Activated T-cell treated with anti-CD3 and anti-CD28 coated beads, Interleukin-2, amount 50 U/mL, for 72 hours (primary cell): Measurements from ENCODE around the gene CAMK2B. TPM values are rescaled to one million over a fixed set of nuclear protein-coding genes. Genes with fewer than 3 reads are reported as not detected.

ENCODE experiments used
- ATAC-seq, 2 donors: fragments of 150-1000 bp; cut with Tn5 transposase; replicated peaks in 1 of 2; 2 replicates each; pipeline ENCODE4 v1.10.0; 2021; ENCODE audit warnings: moderate library complexity in 2 of 2, mild to moderate bottlenecking in 1 of 2
- DNase-seq, 2 donors: peaks; one replicate each; pipeline ENCODE4 v3.0.0; 2021 to 2022; ENCODE audit warnings: mixed read lengths in 1 of 2
- H3K27ac Mint-ChIP-seq: one replicate; pipeline ENCODE4 v1.8.0; 2022; ENCODE audit warnings: mild to moderate bottlenecking, moderate library complexity, mixed read lengths
- H3K27me3 Mint-ChIP-seq: one replicate; pipeline ENCODE4 v1.8.0; 2022; ENCODE audit warnings: low read depth, mixed read lengths
- H3K36me3 Mint-ChIP-seq, 2 donors: one replicate each; pipeline ENCODE4 v1.8.0; 2022; ENCODE audit warnings: mixed read lengths in 2 of 2, mild to moderate bottlenecking in 1 of 2; ENCODE audit not compliant: insufficient read depth in 2 of 2
- H3K4me1 Mint-ChIP-seq: one replicate; pipeline ENCODE4 v1.8.0; 2022; ENCODE audit warnings: low read depth, mixed read lengths
- H3K4me3 Mint-ChIP-seq, 2 donors: one replicate each; pipeline ENCODE4 v1.8.0; 2022; ENCODE audit warnings: mild to moderate bottlenecking in 2 of 2, mixed read lengths in 2 of 2, moderate library complexity in 2 of 2
- H3K9me3 Mint-ChIP-seq, 2 donors: one replicate each; pipeline ENCODE4 v1.8.0; 2022; ENCODE audit warnings: mixed read lengths in 2 of 2
- total RNA-seq, 2 donors: library from RNA; stranded (reverse); gene quantifications; one replicate each; pipeline ENCODE4 v1.2.3, GENCODE V29; 2022

The CAMK2B gene
- total RNA-seq, 2 donors from 2014 or later: 0.86 to 1.4 TPM

DNA sequence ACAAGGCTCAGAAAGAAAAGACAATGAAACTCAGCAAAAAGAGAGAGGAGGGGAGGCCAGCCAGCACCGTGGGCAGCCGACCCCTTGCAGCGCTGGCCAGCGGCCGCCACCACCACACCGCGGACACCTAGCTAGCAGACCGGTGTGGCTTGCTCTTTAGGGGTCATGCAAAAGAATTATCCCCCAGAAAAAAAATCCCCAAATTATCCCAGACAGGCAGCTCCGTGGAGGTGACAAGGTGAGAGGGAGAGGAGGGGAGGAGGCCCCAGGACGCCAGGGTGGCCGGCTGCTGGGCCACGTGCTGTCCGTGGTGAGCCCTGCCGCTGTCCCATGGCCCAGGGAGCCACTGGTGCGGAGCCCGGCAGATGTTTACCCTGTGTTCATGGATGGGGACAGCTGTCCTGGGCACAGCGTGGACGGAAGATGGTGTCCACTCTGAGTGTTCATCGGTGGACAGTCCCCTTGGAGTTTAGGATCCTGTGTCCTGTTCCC lies 108.1 kb downstream of the CAMK2B start:
- Mint-ChIP-seq H3K4me1 (no peaks in the 10 kb centered on the region), H3K27me3 (no peaks in the 10 kb centered on the region), H3K9me3 (no peaks in the 10 kb centered on the region), H3K4me3 (no peak overlapping the region), H3K27ac (no peak overlapping the region), H3K36me3 (no peaks in the 10 kb centered on the region)
- ATAC-seq (no peak), DNase-seq (no peak)

DNA sequence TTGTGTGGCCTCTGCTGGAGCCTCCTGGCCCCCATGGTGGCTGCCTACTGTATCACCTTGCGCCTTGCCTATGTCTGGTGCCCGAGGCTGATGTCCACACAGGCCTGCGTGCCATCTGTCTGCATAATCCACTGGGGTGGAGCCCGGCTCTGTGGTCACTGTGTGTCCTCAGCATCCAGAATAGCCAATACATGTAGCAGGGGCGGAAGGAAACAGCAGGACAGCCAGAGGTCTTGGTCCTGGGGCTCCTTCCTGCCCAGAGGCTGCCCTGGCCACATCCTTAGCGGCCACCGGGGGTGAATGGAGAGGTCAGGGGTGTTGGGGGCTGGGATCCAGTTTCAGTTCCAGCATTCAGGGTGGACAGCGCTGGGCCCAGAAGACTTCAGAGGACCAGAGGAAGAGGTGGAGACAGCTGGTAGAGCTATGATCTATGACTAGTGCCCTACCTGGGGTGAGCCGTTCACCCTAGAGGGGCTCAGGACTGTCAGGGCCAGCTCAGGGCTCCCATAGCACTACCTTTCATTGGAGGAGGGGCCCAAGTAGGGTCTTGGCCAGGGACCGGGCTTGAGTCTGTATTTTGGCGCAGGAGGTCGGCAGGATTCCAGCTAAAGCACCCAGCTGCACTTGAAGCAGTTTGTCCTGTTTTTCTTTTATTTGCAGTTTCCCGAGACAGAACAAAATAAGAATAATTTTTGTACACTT lies 108.7 kb downstream of the CAMK2B start:
- Mint-ChIP-seq H3K4me1 (no peaks in the 10 kb centered on the region), H3K27ac (no peak overlapping the region), H3K4me3 (no peak overlapping the region), H3K36me3 (no peaks in the 10 kb centered on the region), H3K9me3 (no peaks in the 10 kb centered on the region), H3K27me3 (no peaks in the 10 kb centered on the region)
- ATAC-seq: no peak
- DNase-seq: no peak

DNA sequence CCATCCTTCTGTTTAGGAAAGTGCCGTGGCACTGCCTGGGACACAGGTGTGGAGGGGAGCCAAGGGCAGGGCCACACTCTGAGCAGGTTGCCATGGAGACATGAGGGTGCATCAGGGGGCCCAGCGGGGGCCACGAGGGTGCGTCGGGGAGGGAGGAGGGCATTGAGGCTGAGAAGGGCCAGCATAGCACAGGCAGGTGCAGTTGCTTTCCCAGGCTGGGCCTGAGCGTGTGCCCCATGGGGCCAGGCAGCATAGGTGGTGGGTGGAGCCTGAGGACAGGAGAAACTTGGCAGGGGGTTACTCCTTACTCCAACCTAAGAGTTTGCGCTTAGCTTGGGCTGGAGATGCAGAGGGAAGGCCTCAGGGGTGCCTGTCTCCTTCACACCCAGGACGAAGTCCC lies 109.4 kb downstream of the CAMK2B start:
- Mint-ChIP-seq H3K4me1 (no peaks in the 10 kb centered on the region), H3K36me3 (peaks cover 0 to 2% of the 10 kb centered on the region in 2 donors), H3K9me3 (no peaks in the 10 kb centered on the region), H3K4me3 (no peak overlapping the region), H3K27me3 (no peaks in the 10 kb centered on the region), H3K27ac (no peak overlapping the region)
- ATAC-seq: no peak
- no peak for DNase-seq

- H3K9me3 Mint-ChIP-seq: no peaks in the 10 kb centered on the region
- peaks cover 0 to 2% of the 10 kb centered on the region in 2 donors for H3K36me3 Mint-ChIP-seq
- DNase-seq: no peak
- no peak overlapping the region for H3K4me3 Mint-ChIP-seq
- no peak for ATAC-seq
- no peak overlapping the region for H3K27ac Mint-ChIP-seq
- H3K27me3 Mint-ChIP-seq: no peaks in the 10 kb centered on the region
- no peaks in the 10 kb centered on the region for H3K4me1 Mint-ChIP-seq
Measured at GRCh38 chr7:44215531-44215930, 109.9 kb downstream of the CAMK2B start.

GRCh38 chr7:44213877-44214388 lies 111.5 kb downstream of the CAMK2B start:
- no peaks in the 10 kb centered on the region for H3K4me1 Mint-ChIP-seq
- H3K27ac Mint-ChIP-seq: no peak overlapping the region
- ATAC-seq: no peak

GRCh38 chr7:44213206-44213876 lies 112.1 kb downstream of the CAMK2B start:
- H3K27ac Mint-ChIP-seq: no peak overlapping the region
- no peaks in the 10 kb centered on the region for H3K4me1 Mint-ChIP-seq
- ATAC-seq (no peak), DNase-seq (no peak)
- no peaks in the 10 kb centered on the region for H3K27me3 Mint-ChIP-seq
- H3K36me3 Mint-ChIP-seq: peaks cover 3 to 7% of the 10 kb centered on the region in 2 donors
- no peak overlapping the region for H3K4me3 Mint-ChIP-seq
- H3K9me3 Mint-ChIP-seq: no peaks in the 10 kb centered on the region

More at GRCh38 chr7:44213877-44214388, 111.5 kb downstream of the CAMK2B start:
- H3K4me3 Mint-ChIP-seq: no peak overlapping the region
- no peaks in the 10 kb centered on the region for H3K9me3 Mint-ChIP-seq
- H3K36me3 Mint-ChIP-seq: peaks cover 3 to 5% of the 10 kb centered on the region in 2 donors
- no peaks in the 10 kb centered on the region for H3K27me3 Mint-ChIP-seq
- DNase-seq: no peak

DNA sequence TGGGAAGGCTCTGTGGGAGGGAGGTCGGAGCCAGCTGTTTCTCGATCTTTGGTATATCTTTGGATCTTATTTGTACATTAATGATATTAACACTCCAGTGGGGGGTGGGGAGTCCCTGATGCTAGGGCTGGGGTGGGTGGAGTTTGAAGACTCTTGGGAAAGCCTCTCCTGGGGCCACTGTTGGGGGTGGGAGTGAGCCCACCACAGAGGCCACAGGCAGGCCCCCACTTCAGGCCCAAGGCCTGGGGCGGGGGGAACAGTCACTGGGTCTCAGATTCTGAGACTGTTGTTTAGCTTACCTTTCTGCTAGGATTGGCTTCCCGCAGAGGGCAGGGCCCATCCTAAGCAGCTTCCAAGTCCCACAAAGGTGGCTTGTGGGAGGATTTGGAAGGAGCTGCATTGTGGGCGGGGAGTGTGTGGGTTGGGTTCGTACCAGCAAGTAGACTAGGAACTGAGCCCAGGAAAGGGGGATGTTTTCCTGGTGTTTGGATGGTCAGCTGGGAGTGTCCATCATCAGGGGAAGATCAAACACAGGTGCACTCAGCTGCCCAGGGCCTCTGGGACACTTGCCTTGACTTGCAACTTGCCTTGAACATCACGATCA lies 112.7 kb downstream of the CAMK2B start:
- ATAC-seq (no peak), DNase-seq (no peak)
- Mint-ChIP-seq H3K27ac (no peak overlapping the region), H3K4me1 (no peaks in the 10 kb centered on the region), H3K36me3 (peaks cover 3 to 7% of the 10 kb centered on the region in 2 donors), H3K27me3 (no peaks in the 10 kb centered on the region), H3K4me3 (no peak overlapping the region), H3K9me3 (no peaks in the 10 kb centered on the region)

- ATAC-seq (no peak), DNase-seq (no peak)
- Mint-ChIP-seq H3K27me3 (no peaks in the 10 kb centered on the region), H3K4me1 (no peaks in the 10 kb centered on the region), H3K36me3 (peaks cover 3 to 7% of the 10 kb centered on the region in 2 donors), H3K27ac (no peak overlapping the region), H3K4me3 (no peak overlapping the region), H3K9me3 (no peaks in the 10 kb centered on the region)
Measured at GRCh38 chr7:44212018-44212417, 113.4 kb downstream of the CAMK2B start.

GRCh38 chr7:44211126-44211675 lies 114.2 kb downstream of the CAMK2B start:
- peaks cover 5 to 7% of the 10 kb centered on the region in 2 donors for H3K36me3 Mint-ChIP-seq
- H3K4me3 Mint-ChIP-seq: no peak overlapping the region
- H3K9me3 Mint-ChIP-seq: no peaks in the 10 kb centered on the region
- no peaks in the 10 kb centered on the region for H3K27me3 Mint-ChIP-seq
- no peak overlapping the region for H3K27ac Mint-ChIP-seq
- no peak for DNase-seq
- ATAC-seq: no peak
- no peaks in the 10 kb centered on the region for H3K4me1 Mint-ChIP-seq

DNA sequence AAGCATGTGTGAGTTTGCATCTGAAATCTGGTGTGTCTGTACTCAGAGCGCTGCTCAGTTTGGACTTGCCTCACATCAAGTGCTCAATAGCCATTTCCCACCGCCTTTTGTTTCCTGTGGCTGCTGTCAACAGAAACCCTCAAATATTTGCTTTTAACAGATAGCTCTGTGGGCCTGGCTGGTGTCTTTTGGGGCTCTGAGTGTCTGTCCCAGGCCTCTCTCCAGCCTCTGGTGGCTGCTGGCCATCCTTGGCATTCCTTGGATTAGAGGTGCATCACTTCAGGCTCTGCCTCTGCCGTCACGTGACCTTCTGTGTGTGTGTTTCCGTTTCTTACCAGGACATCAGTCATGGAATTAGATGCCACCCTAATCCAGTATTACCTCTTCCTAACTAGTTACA lies 115.3 kb downstream of the CAMK2B start:
- Mint-ChIP-seq H3K4me1 (peaks cover 5% of the 10 kb centered on the region), H3K36me3 (peaks cover 7 to 8% of the 10 kb centered on the region in 2 donors), H3K27me3 (no peaks in the 10 kb centered on the region), H3K27ac (no peak overlapping the region), H3K4me3 (no peak overlapping the region), H3K9me3 (no peaks in the 10 kb centered on the region)
- no peak for ATAC-seq
- DNase-seq: no peak

DNA sequence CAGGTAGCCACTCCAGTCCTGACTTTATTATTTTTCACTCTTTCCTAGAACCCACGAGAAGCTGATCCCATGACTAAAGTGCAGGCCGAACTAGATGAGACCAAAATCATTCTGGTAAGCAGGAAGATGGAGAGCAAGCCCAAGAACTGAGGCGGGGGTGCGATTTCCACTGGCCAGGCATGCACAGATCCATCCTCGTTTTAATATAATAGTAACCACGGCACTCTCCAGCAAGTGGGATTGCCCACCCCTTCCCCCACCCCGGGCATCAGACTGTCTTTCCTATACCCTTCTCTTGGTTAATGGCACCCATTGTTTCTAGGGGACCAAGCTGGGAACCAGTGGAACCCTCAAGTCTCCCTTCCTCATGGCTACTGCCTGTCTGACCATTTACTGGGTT lies 117.3 kb downstream of the CAMK2B start:
- Mint-ChIP-seq H3K27me3 (no peaks in the 10 kb centered on the region), H3K27ac (no peak overlapping the region), H3K4me1 (peaks cover 13% of the 10 kb centered on the region), H3K9me3 (no peaks in the 10 kb centered on the region), H3K36me3 (peaks cover 7 to 9% of the 10 kb centered on the region in 2 donors), H3K4me3 (no peak overlapping the region)
- no peak for ATAC-seq
- DNase-seq: no peak

- Mint-ChIP-seq H3K27ac (no peak overlapping the region), H3K4me3 (no peak overlapping the region), H3K9me3 (no peaks in the 10 kb centered on the region), H3K27me3 (no peaks in the 10 kb centered on the region), H3K36me3 (peaks cover 5 to 9% of the 10 kb centered on the region in 2 donors), H3K4me1 (peaks cover 29% of the 10 kb centered on the region)
- ATAC-seq (no peak), DNase-seq (no peak)
Measured at GRCh38 chr7:44206008-44206407, 119.4 kb downstream of the CAMK2B start.

- Mint-ChIP-seq H3K9me3 (no peaks in the 10 kb centered on the region), H3K4me3 (peak overlapping the region; percentile 90 to 93), H3K36me3 (peaks cover 4 to 8% of the 10 kb centered on the region in 2 donors), H3K4me1 (peaks cover 30% of the 10 kb centered on the region), H3K27ac (peak overlapping the region; percentile 39), H3K27me3 (no peaks in the 10 kb centered on the region)
- DNase-seq (no peak), ATAC-seq (no peak)
Measured at GRCh38 chr7:44201813-44202212, 123.6 kb downstream of the CAMK2B start.
